K562 (cell line): ENCODE results near the gene MPRIP. TPM values are rescaled to one million over a fixed set of nuclear protein-coding genes. Genes with fewer than 3 reads are reported as not detected.

Experiments
- ATAC-seq: fragments of 200-7000 bp; cut with Tn5 transposase; 3 replicates; pipeline ENCODE4 v1.9.1; 2020; ENCODE audit warnings: moderate library complexity
- BruUV-seq: library from RNA; stranded (reverse); fragments of 400-500 nt; replicated peaks from 2 replicates; lab custom pipeline; 2021; lab: Mats Ljungman, UMichigan
- CTCF ChIA-PET: fragments of 300-600 bp; formaldehyde crosslinking; extraction: SDS; loops from one replicate; lab custom pipeline; 2021; ENCODE audit warnings: low intra/inter-chr PET ratio; lab: Yijun Ruan, JAX
- POLR2A ChIA-PET: fragments of 300-600, 350-650 bp; sonication (Branson Sonifier 250); formaldehyde crosslinking; extraction: SDS; loops from one replicate; lab custom pipeline; 2021; ENCODE audit warnings: antibody characterized with exemption, inconsistent platforms; lab: Yijun Ruan, JAX
- DNase-seq, 4 experiments: peaks; one replicate each; pipeline versions ENCODE4 v3.0.0 to v3.0.0-alpha.2; 2011 to 2018; ENCODE audit warnings: low spot score in 3 of 4, mixed read lengths in 3 of 4; ENCODE audit errors: extremely low read depth in 1 of 4
- FAIRE-seq: peaks from 2 replicates; lab custom pipeline; 2011; peaks lifted over from hg19 to GRCh38; lab: Jason Lieb, UNC
- H2AFZ ChIP-seq: 2 replicates; pipeline ENCODE4 v1.6.0; 2011; ENCODE audit warnings: low read depth, low read length, control low read depth, inconsistent platforms
- H3K27ac ChIP-seq: fragments of 200-600 bp; 3 replicates; pipeline ENCODE4 v1.8.0; 2011; ENCODE audit warnings: low read depth, mild to moderate bottlenecking, control low read depth, inconsistent platforms, low read length, moderate library complexity, mixed read lengths; ENCODE audit errors: extremely low read depth
- H3K27me3 ChIP-seq, 2 experiments: fragments of 300-600 bp in 1 of 2; 2 replicates in 1 of 2; 3 replicates in 1 of 2; pipeline versions ENCODE4 v1.6.0 to v1.8.0; 2011; ENCODE audit warnings: inconsistent platforms in 2 of 2, low read length in 2 of 2, mild to moderate bottlenecking in 1 of 2, mixed read lengths in 1 of 2, moderate library complexity in 1 of 2; ENCODE audit not compliant: control insufficient read depth in 2 of 2, insufficient read depth in 2 of 2
- H3K36me3 ChIP-seq: fragments of 300-600 bp; 3 replicates; pipeline ENCODE4 v1.8.0; 2011; ENCODE audit warnings: mild to moderate bottlenecking, low read length, inconsistent platforms; ENCODE audit not compliant: control insufficient read depth, insufficient read depth
- H3K4me1 ChIP-seq, 2 experiments: fragments of 200-600 bp in 1 of 2; replicated peaks in 1 of 2; 2 replicates in 1 of 2; 3 replicates in 1 of 2; pipeline versions ENCODE4 v1.5.1 to v1.8.0; 2011; ENCODE audit warnings: inconsistent platforms in 2 of 2, low read length in 2 of 2, mild to moderate bottlenecking in 1 of 2, mixed read lengths in 1 of 2, moderate library complexity in 1 of 2; ENCODE audit not compliant: control insufficient read depth in 2 of 2, insufficient read depth in 2 of 2
- H3K4me2 ChIP-seq: 2 replicates; pipeline ENCODE4 v1.6.1; 2011; ENCODE audit warnings: low read length, control low read depth, inconsistent platforms, mixed read lengths; ENCODE audit not compliant: insufficient read depth
- H3K4me3 ChIP-seq: fragments of 200-600 bp; sonication (generic), shearing (Covaris generic); 2 replicates; pipeline ENCODE4 v1.5.1; 2016; ENCODE audit warnings: control low read depth, inconsistent platforms
- H3K79me2 ChIP-seq: fragments of 200-600 bp; 3 replicates; pipeline ENCODE4 v1.8.0; 2011; ENCODE audit warnings: low read length, inconsistent platforms; ENCODE audit not compliant: control insufficient read depth, insufficient read depth
- H3K9ac ChIP-seq, 2 experiments: 2 replicates each; pipeline versions ENCODE4 v1.6.0 to v1.6.1; 2011; ENCODE audit warnings: low read depth in 2 of 2, low read length in 2 of 2, control low read depth in 1 of 2, inconsistent platforms in 1 of 2, mild to moderate bottlenecking in 1 of 2, mixed read lengths in 1 of 2; ENCODE audit not compliant: insufficient read depth in 1 of 2
- H3K9me1 ChIP-seq: one replicate; pipeline ENCODE4 v1.6.0; 2011; ENCODE audit warnings: inconsistent platforms, mild to moderate bottlenecking, low read length, moderate library complexity; ENCODE audit not compliant: control insufficient read depth, insufficient read depth
- H3K9me3 ChIP-seq: replicated peaks from 2 replicates; pipeline ENCODE4 v1.5.1; 2011; ENCODE audit warnings: low read depth, low read length, inconsistent platforms; ENCODE audit not compliant: control insufficient read depth, insufficient read depth
- H4K20me1 ChIP-seq: replicated peaks from 2 replicates; pipeline ENCODE4 v1.6.1; 2011; ENCODE audit warnings: low read length, inconsistent platforms, mixed read lengths; ENCODE audit not compliant: control insufficient read depth, insufficient read depth
- ADNP ChIP-seq: fragments of 200-800 bp; sonication (Bioruptor generic); IDR thresholded peaks from 2 replicates; pipeline ENCODE4 v1.6.1; 2016; ENCODE audit warnings: missing genetic modification characterization, missing compliant biosample characterization
- CTCF ChIP-seq, 3 experiments: IDR thresholded peaks in 2 of 3; conservative IDR thresholded peaks in 1 of 3; 2 replicates each; pipeline ENCODE4 v1.5.1; 2011 to 2012; ENCODE audit warnings: low read length in 3 of 3, mild to moderate bottlenecking in 3 of 3, control low read depth in 2 of 3, improper control_type of control experiment in 1 of 3, inconsistent platforms in 1 of 3, low read depth in 1 of 3, mixed read lengths in 1 of 3, moderate library complexity in 1 of 3; ENCODE audit not compliant: insufficient read depth in 2 of 3
- DLX4 ChIP-seq: fragments of 250-450 bp; sonication (Bioruptor Pico); IDR thresholded peaks from 2 replicates; pipeline ENCODE4 v1.6.1; 2021; ENCODE audit warnings: mild to moderate bottlenecking
- GATAD2A ChIP-seq: fragments of 450-650 bp; IDR thresholded peaks from 2 replicates; pipeline ENCODE4 v1.6.1; 2017
- HSF4 ChIP-seq: fragments of 250-450 bp; sonication (Bioruptor Pico); IDR thresholded peaks from 2 replicates; pipeline ENCODE4 v2.1.2; 2022; ENCODE audit warnings: mild to moderate bottlenecking, moderate library complexity, borderline replicate concordance
- KHSRP ChIP-seq: fragments of 450-650 bp; IDR thresholded peaks from 2 replicates; pipeline ENCODE4 v1.6.1; 2017
- LCOR ChIP-seq: sonication (generic); formaldehyde crosslinking; IDR thresholded peaks from 2 replicates; pipeline ENCODE4 v1.8.0; 2022; ENCODE audit warnings: mild to moderate bottlenecking, missing genetic modification reagents
- MTA1 ChIP-seq: fragments of 450-650 bp; IDR thresholded peaks from 2 replicates; pipeline ENCODE4 v1.6.1; 2017; ENCODE audit warnings: borderline replicate concordance
- NCOA4 ChIP-seq: fragments of 450-650 bp; IDR thresholded peaks from 2 replicates; pipeline ENCODE4 v1.6.1; 2018; ENCODE audit warnings: mild to moderate bottlenecking; ENCODE audit not compliant: partially characterized antibody
- RFX5 ChIP-seq: IDR thresholded peaks from 2 replicates; pipeline ENCODE4 v1.6.1; 2011; ENCODE audit warnings: low read depth, mild to moderate bottlenecking, improper control_type of control experiment, low read length
- SIN3A ChIP-seq, 2 experiments: fragments of 150-350 bp in 1 of 2; IDR thresholded peaks; 2 replicates each; pipeline ENCODE4 v1.6.1; 2011 to 2016; ENCODE audit warnings: borderline replicate concordance in 2 of 2, low read depth in 2 of 2, low read length in 2 of 2, mild to moderate bottlenecking in 2 of 2, moderate library complexity in 2 of 2; ENCODE audit not compliant: control insufficient read depth in 1 of 2
- TCF7 ChIP-seq: sonication (generic); IDR thresholded peaks from 2 replicates; pipeline ENCODE4 v1.6.1; 2016; ENCODE audit warnings: antibody characterized with exemption, borderline replicate concordance
- TGIF2 ChIP-seq: sonication (generic); formaldehyde crosslinking; IDR thresholded peaks from 2 replicates; pipeline ENCODE4 v1.8.1; 2022; ENCODE audit warnings: mild to moderate bottlenecking, missing genetic modification reagents, moderate library complexity
- XRCC3 ChIP-seq: fragments of 450-650 bp; IDR thresholded peaks from 2 replicates; pipeline ENCODE4 v1.6.1; 2017; ENCODE audit warnings: mild to moderate bottlenecking, moderate library complexity
- ZFX ChIP-seq: sonication (generic); formaldehyde crosslinking; IDR thresholded peaks from 2 replicates; pipeline ENCODE4 v1.8.0; 2022; ENCODE audit warnings: mild to moderate bottlenecking, missing genetic modification reagents, moderate library complexity
- ZNF324 ChIP-seq: fragments of 250-450 bp; sonication (Bioruptor Pico); IDR thresholded peaks from 2 replicates; pipeline ENCODE4 v1.4.0; 2020; ENCODE audit warnings: mild to moderate bottlenecking
- ZNF347 ChIP-seq: fragments of 450-650 bp; formaldehyde crosslinking; IDR thresholded peaks from 2 replicates; pipeline ENCODE4 v1.4.0; 2020; ENCODE audit warnings: low read depth, mild to moderate bottlenecking, moderate library complexity
- WGBS: fragments of 100-300 bp; shearing (Covaris generic); methylation state at CpG from one replicate; pipeline ENCODE4 v1.1.6; 2016; ENCODE audit warnings: low coverage, mixed read lengths; ENCODE audit not compliant: insufficient coverage; ENCODE audit errors: missing lambda C conversion rate; 5-methylcytosine and 5-hydroxymethylcytosine counted together
- in situ Hi-C: fragments of 300-500 bp; cut with MboI; formaldehyde crosslinking; loops from 4 replicates; pipeline ENCODE4 v1.15.0; 2018; ENCODE audit warnings: inconsistent platforms, mixed read lengths
- intact Hi-C: fragments of 100-400 bp; cut with micrococcal nuclease; formaldehyde crosslinking; loops from 2 replicates; pipeline ENCODE4 v1.14.2; 2022
- polyA plus RNA-seq, 8 experiments: library from polyadenylated mRNA; depleted of rRNA in 4 of 8; stranded (reverse) in 5 of 8; unstranded in 3 of 8; fragments of >200 nt; fragmentation: Nextera tagmentation in 2 of 8; fragmentation: Illumina TruSeq in 1 of 8; extraction: Ambion mirVana in 2 of 8; extraction: Trizol in 1 of 8; gene quantifications; 2 replicates each; pipeline versions ENCODE4 v1.2.1 to v1.2.3, GENCODE V29; 2011 to 2014; ENCODE audit warnings: inconsistent platforms in 1 of 8, missing spikeins in 1 of 8
- total RNA-seq, 7 experiments: library from RNA; depleted of rRNA in 6 of 7; stranded (reverse); fragments of >200 nt in 6 of 7; fragmentation: Illumina TruSeq in 2 of 7; extraction: Trizol in 2 of 7; gene quantifications; 2 replicates each; pipeline versions ENCODE4 v1.2.1 to v1.2.3, GENCODE V29; 2011 to 2021; ENCODE audit warnings: low replicate concordance in 1 of 7
- TF ChIP-seq, protein P1 (sequence below): fragments of 150-350 bp; conservative IDR thresholded peaks from 2 replicates; pipeline ENCODE4 v1.6.1; 2014; ENCODE audit warnings: low read length

MPRIP gene
- total and polyA plus RNA-seq, 9 of the 15 experiments (the other 6 are each of a cell fraction or from before 2014, with no cell fraction given) = 10.0 to 72.6 (median 30.1) TPM

GRCh38 chr17:16999931-17000625, 42.2 kb upstream of the MPRIP start:
- H3K9me1 ChIP-seq = no peaks in the 10 kb centered on the region
- CTCF ChIA-PET = no interaction called here
- WGBS = 0% methylated on average over 6 of the region's 7 CpGs
- peaks cover 0 to 11% of the 10 kb centered on the region in 2 experiments; a peak in 2 of 5 replicates for H3K4me1 ChIP-seq
- H3K36me3 ChIP-seq = no peaks in the 10 kb centered on the region
- no peaks in the 10 kb centered on the region for H3K9me3 ChIP-seq
- no peak for ATAC-seq
- BruUV-seq = no TSS peak
- POLR2A ChIA-PET = no interaction called here
- intact Hi-C loops (loop anchor here (5.0 kb wide), 1 partner anchor 142 kb away; no protein-coding TSS in a partner anchor), in situ Hi-C loops (loop anchor here (10.0 to 25.0 kb wide), 2 partner anchors 125 to 637 kb away; no protein-coding TSS in a partner anchor)
- no peaks in the 10 kb centered on the region for H4K20me1 ChIP-seq
- no peak overlapping the region for H3K4me3 ChIP-seq
- H3K9ac ChIP-seq = no peak overlapping the region
- H3K27me3 ChIP-seq = peaks cover 0 to 5% of the 10 kb centered on the region in 2 experiments; a peak in 1 of 5 replicates
- DNase-seq = no peak
- H2AFZ ChIP-seq = no peak overlapping the region
- FAIRE-seq = no peak
- H3K27ac ChIP-seq = no peak overlapping the region
- H3K79me2 ChIP-seq = no peaks in the 10 kb centered on the region
- TF ChIP-seq ZNF324 (CRISPR knock-in tag) (no peak), CTCF (IDR thresholded peaks at IDR 0.05 in 2 of 3, conservative IDR thresholded peaks at IDR 0.05 in 1 of 3; ENCODE audit: insufficient read depth in 2 of 3, low read depth in 1 of 3, low read length in 3 of 3) (no peak), TGIF2 (no peak), KHSRP (no peak), ZNF347 (CRISPR knock-in tag) (no peak), SIN3A (IDR thresholded peaks at IDR 0.05; ENCODE audit: borderline replicate concordance in 2 of 2, control insufficient read depth in 1 of 2, low read depth in 2 of 2, low read length in 2 of 2) (no peak), NCOA4 (no peak), MTA1 (no peak), ZFX (CRISPR knock-in tag) (no peak), GATAD2A (no peak), HSF4 (CRISPR knock-in tag) (no peak), DLX4 (CRISPR knock-in tag) (no peak), XRCC3 (no peak), LCOR (no peak), RFX5 (no peak), TCF7 (no peak), ADNP (tag) (no peak)
- TF ChIP-seq, protein P1, sequence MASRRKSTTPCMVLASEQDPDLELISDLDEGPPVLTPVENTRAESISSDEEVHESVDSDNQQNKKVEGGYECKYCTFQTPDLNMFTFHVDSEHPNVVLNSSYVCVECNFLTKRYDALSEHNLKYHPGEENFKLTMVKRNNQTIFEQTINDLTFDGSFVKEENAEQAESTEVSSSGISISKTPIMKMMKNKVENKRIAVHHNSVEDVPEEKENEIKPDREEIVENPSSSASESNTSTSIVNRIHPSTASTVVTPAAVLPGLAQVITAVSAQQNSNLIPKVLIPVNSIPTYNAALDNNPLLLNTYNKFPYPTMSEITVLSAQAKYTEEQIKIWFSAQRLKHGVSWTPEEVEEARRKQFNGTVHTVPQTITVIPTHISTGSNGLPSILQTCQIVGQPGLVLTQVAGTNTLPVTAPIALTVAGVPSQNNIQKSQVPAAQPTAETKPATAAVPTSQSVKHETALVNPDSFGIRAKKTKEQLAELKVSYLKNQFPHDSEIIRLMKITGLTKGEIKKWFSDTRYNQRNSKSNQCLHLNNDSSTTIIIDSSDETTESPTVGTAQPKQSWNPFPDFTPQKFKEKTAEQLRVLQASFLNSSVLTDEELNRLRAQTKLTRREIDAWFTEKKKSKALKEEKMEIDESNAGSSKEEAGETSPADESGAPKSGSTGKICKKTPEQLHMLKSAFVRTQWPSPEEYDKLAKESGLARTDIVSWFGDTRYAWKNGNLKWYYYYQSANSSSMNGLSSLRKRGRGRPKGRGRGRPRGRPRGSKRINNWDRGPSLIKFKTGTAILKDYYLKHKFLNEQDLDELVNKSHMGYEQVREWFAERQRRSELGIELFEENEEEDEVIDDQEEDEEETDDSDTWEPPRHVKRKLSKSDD = no peak
- H3K4me2 ChIP-seq = no peak overlapping the region
